C4-2B (cell line): ENCODE data around the gene TRAFD1.

Source experiments
- H3K27ac ChIP-seq: fragments of 450-650 bp; 2 replicates; pipeline ENCODE4 v1.5.1; 2017
- CTCF ChIP-seq: fragments of 450-650 bp; conservative IDR thresholded peaks from 2 replicates; pipeline ENCODE4 v1.5.1; 2017; ENCODE audit warnings: mild to moderate bottlenecking
- ZFX ChIP-seq: fragments of 450-650 bp; IDR thresholded peaks from 2 replicates; pipeline ENCODE4 v1.6.1; 2017

Gene TRAFD1

GRCh38 chr12:112124918-112125249 lies 476 bp upstream of the TRAFD1 start:
- no peak overlapping the region for H3K27ac ChIP-seq
- TF ChIP-seq CTCF (no peak), ZFX (no peak)

- H3K27ac ChIP-seq: peak overlapping the region; percentile 72
- TF ChIP-seq CTCF (no peak), ZFX (peak; percentile 62)
These were observed 659 bp downstream of the TRAFD1 start for GRCh38 chr12:112126000-112126438.

GRCh38 chr12:112126911-112127310 lies 1.6 kb downstream of the TRAFD1 start:
- TF ChIP-seq CTCF (no peak), ZFX (no peak)
- H3K27ac ChIP-seq: no peak overlapping the region

- TF ChIP-seq CTCF: no peak
- no peak for TF ChIP-seq ZFX
- no peak overlapping the region for H3K27ac ChIP-seq
These were observed 5.2 kb downstream of the TRAFD1 start for GRCh38 chr12:112130441-112130998.

- TF ChIP-seq ZFX: no peak
- no peak for TF ChIP-seq CTCF
- no peak overlapping the region for H3K27ac ChIP-seq
These were observed 6.3 kb downstream of the TRAFD1 start for GRCh38 chr12:112131686-112132085.

GRCh38 chr12:112133418-112133817 lies 8.1 kb downstream of the TRAFD1 start:
- H3K27ac ChIP-seq: no peak overlapping the region; the same call in 1 of the 2 replicates
- no peak for TF ChIP-seq CTCF
- TF ChIP-seq ZFX: no peak

GRCh38 chr12:112134731-112135130 lies 9.4 kb downstream of the TRAFD1 start:
- TF ChIP-seq ZFX: no peak
- TF ChIP-seq CTCF: no peak

More at GRCh38 chr12:112134731-112135130, 9.4 kb downstream of the TRAFD1 start:
- H3K27ac ChIP-seq: peak overlapping the region; percentile 67
